ENCODE measurements around the gene USH1G.
"Not testable (repeated sequence)": the region's sequence is repeated elsewhere in the genome, so short reads cannot be mapped to it uniquely, and the experiment has no call there.

USH1G gene

DNA sequence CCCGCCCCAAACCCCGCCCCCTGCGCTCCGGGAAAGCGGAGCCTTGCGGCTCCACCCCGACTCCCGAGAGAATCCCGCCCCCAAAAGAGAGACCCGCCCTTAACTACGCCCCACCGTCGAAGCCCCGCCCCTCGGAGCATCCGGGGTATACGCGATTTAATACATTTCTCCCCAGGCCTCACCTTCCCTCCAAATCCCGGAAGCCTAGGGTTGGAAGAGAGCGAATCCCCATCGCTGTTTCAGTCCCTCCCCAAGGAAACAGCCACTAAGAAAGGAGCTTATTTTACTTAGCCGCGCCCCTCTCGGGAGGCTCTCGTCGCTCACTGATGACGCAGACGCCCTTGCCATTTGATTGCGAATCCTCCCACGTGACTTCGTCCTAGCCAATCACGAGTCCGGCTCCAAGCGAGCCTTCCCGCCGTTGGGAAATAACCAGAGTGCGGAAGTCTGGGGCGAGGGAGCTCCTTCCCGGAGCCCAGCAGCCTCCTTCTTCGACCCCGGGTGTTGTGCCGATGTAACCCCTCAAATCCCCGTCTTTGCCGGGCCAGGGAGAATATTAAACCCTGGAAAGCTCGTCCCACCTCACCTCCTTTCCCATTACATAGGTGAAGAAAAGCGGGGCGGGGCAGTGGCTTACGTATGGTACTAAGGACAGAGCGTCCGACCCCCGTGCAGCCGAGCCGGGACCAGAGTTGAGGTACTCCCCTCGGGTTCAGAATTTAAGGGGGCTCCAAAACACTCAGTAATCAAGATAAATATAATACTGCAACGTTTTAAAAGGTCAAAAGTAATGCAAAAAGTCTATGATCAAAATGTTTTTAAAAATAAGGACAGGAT, 49.8 kb downstream of the USH1G start:
- DNase-seq = peak; percentile 99

DNA sequence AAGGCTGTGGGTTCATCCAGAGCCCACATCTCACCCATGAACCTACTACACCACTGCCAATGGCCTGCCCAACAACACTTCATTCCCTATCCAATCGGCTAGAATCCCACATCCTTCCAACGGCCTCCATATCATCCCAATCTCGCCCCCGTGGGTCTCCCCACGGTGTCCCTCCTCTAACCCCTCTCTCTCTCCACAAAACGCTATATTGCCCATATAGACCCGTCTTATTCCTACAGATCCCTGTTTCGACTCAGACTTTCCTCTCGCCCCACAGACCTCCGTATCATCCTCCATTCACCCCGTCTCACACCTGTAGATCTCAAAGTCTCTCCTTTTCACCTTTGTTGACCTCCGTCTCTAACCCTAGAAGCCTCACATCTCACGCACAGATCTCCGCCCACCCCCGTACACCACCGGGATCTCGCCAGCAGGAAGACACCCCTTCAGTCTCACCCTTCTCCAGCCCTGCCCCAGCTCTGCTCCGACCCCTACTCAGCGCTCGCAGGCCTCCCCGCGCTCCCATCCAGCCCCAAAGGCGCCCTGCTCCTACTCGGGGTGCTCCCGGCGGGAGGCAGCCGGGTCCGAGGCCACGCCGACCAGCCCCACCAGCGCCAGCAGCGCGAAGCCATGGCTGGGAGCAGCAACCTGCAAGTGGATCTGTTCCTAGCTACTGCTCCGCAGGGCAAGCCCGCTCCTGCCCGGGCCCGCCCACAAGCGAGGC, 50.6 kb downstream of the USH1G start, which contains the start of gene FDXR:
FDXR (minus strand) TSS at position 682 of the 724 bp plus-strand sequence; CDS start at position 632, 50 bp downstream.
- no peak for DNase-seq

DNA sequence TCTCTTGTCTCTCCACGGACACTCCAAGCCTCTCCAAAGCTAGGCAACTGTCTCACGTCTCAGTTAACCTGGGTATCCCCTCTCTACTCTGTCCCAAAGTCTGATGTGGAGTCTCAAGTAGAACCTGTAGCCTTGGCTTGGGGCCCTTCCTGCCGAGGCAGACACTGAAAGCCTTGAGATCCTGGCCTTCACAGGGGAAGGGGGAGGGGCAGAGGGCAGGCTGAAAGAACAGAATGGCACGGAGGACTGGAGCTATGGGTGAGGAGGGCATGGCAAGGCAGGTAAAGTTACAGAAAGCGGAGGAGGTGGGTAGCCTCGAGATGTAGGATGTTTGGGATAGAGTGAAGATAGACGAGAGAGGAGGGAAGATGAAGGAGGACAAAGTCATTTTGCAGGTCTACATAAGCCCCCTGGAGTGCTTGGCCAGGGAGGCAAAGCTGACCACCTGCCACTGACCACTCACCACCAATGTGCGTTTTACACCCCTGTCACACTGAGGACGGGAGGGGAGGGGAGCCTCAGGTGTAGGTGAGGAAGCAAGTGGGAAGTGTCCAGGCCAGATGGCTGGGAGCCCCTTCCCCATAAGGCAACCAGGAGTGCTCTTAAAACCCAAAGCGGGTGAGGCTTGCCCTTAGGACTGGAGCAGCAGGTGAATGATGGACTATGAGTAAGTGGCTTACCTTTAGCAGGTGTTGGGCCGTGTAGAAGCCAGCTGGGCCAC, 51.5 kb downstream of the USH1G start:
- no peak for DNase-seq

DNA sequence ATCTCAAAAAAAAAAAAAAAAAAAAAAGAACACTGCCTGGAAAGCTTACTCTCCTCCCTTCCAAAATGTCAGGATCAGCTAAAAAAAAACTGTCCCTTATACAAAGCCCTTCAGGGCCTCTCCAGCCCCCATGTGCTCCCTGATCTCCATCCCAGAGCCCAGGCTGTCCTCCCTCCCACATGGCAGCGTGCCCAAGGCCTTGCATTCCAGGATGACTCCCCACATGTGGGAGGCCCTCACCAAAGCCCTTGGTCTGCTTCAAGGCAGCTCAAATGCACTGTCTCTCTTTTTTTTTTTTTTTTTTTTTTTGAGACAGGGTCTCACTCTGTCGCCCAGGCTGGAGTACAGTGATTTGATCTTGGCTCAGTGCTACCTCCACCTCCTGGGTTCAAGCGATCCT, 52.5 kb downstream of the USH1G start:
- DNase-seq = no peak

DNA sequence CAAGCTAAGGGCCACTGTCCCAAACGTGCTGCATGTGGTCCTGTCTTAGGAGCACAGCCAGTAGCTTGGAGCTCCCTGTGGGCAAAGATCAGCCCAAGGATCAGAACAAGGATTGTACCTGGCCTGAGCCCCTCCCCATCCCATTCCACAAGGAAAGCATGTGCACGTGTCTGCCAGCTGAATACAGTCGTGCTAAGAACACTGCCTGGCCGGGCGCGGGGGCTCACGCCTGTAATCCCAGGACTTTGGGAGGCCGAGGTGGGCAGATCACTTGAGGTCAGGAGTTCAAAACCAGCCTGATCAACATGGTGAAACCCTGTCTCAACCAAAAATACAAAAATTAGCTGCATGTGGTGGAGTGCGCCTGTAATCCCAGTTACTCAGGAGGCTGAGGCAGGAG, 53.0 kb downstream of the USH1G start:
- not testable (repeated sequence) for DNase-seq

DNA sequence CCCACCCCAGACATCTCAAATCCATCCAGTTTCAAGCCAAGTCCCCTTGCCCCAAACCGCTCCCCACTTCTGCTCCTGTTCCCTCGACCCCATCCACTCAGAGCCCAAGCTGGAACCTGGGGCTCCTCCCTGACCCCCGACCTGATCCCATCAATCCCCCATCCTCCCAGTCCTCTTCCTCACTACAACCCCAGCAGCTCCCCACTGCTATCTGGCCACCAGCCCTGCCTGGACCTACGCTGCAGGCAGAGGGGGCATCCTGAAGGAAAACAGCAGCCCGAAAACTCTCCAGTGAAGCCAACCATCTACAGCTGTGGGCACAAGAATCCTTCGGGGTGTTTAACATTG, 54.2 kb downstream of the USH1G start:
- no peak for DNase-seq

DNA sequence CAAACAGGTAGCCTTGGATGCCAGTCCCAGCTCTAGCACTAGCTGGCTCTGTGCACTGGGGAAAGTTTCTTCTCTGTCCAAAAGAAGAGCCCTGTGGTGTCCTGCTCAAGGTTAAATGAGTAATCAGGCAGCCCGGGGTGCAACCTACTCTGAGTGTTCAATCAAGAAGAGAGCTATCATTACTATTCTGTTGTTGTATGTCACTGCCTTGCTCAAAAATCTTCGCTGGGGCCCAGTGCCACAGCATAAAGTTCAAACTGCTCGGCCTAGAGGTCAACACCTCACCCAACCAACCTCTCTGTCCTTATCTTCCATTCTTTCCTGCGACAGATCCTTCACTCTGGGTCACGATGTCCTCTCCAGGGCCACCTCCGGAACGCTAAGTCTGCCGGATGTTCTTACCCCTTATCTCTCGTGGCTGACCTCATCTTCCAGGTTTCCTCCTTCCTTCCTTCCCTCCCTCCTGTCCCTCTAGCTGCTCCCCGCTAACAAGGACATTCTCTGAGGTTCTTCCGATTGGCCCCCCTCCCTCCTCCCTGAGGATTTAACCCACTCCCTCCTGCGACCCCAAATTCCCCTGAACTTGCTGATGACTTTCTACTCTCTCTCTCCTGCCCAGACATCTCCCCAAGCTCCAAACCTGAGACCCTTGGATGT, 54.7 kb downstream of the USH1G start:
- no peak for DNase-seq

DNA sequence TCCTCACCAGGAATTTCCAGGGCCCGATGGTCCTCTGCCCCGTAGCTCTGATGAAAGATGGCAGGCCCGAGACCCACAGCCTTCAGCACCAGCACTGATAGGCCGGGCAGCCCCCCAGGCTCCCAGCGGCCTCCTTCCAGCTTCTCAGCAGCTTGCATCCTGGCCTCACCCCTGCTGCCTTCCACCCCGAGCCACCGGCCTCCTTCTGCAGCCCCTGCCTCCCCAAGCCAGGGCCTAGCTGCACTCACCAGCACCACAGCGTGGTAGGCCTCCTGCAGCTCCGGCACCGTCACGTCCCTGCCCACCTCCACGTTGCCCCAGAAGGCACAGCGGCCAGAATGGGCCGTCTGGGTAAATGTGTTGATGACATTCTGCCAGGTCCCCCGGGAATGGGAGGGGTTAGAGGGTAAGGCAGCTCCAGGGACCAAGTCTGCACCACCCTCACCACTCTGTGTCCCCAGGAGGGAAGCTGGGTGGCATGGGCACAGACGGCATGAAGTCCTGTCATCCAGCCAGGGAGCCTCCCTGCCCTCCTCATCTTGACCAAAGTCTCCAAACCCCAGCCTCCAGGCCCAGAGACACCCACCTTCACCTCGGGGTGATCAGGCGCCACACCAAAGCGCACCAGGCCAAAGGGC, 56.7 kb downstream of the USH1G start:
- no peak for DNase-seq

All from NCI-H510A treated with DMSO at 0.1 percent for 48 hours (cell line).